ENCODE results near the gene VAV2.

Gene VAV2

DNA sequence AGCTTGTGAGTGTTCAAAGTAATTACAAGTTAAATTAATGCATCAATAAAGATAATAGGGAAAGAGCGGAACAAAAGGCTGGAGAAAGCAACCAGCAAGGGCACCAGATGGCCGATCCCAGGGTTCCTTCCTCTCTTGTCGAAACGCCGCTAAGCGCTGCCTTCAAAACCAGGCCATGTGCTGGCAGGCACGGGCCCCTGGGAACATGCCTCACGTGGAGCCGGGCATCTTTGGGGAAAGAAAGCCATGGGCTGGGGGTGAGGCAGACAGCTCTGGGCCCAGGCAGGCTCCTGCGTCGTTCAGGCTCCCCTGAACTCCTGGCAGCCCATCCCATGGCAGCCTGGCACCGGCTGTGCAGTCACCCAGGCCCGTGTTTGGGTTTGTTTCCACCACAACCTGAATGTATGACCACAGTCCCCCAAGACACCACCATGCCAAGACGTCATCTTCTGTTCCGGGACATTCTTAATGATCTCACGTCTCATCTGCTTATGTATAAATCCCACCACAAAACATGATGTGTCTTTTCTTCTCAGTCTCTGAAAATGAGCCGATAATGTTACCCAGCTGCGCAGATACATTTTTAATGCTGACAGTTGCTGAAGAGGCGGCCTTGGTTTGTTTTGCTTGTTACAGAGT, 143.5 kb downstream of the VAV2 start:
- no peak for DNase-seq

DNA sequence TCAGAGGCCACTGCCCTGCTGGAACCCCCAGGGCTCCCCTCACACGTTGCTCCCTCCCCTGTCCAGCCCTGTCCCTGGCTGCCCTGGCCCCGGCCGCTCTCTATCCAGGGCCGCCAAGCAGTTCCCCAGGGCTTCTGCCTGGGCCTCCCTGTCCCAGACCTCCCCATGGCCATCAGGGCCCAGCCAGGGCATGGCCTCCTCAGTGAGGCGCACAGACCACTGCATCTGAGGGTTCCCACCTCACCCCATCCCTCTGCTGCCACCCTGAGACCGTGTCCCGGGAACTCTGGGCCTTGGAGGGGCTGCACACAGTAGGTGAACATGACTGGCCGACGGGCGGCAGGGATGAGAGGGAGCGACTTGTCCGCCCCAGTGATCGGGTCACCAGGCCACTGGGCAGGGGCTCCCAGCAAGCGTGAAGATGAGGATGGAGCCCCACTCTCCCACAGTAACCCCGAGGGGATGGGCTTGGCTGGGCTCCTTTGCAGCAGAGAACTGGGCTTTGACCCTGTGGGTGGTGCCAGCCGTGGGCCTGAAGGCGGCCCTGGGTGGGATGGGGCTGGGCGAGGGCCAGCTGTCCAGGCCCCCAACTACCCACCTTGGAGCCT, 145.5 kb downstream of the VAV2 start:
- no peak for DNase-seq

DNA sequence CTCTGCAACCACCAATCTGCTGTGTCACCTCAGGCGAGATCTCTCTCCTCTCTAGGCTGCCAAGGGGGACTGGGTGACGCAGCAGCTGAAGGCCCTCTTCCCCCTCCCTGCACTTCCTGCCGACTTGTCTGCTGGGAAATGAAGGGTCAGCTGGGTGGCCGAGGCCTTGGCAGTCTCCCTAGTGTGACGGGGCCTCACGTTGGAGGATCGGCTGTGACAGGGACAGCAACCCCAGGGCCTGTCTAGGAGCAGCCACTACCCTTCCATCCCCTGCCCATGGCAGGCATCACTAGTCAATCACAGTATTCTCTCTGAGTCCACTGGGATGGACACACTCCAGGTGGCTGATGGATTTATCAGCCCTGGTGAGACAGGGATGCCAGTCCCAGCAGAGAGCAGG, 146.7 kb downstream of the VAV2 start:
- peak; percentile 22 for DNase-seq

- no peak for DNase-seq
Measured at GRCh38 chr9:133844881-133845410, 147.2 kb downstream of the VAV2 start.

DNA sequence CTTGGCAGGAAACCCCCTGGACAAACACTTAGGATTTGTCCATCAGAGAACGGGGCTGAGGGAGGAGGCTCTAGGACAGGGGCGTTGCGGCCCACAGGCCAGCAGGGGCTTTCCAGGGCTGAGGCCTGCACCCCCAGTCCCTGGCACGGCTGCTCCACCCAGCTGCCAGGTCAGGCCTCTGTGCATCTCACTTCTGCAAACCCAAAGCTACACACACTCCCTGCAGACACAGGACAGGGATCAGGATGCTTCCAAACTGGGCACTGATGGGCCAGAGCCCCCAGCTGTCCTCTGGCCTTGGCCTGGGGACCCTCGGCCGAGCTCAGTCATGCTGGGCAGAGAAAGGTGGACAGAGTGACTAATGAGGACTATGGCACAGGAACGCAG, 147.7 kb downstream of the VAV2 start:
- DNase-seq = no peak

DNA sequence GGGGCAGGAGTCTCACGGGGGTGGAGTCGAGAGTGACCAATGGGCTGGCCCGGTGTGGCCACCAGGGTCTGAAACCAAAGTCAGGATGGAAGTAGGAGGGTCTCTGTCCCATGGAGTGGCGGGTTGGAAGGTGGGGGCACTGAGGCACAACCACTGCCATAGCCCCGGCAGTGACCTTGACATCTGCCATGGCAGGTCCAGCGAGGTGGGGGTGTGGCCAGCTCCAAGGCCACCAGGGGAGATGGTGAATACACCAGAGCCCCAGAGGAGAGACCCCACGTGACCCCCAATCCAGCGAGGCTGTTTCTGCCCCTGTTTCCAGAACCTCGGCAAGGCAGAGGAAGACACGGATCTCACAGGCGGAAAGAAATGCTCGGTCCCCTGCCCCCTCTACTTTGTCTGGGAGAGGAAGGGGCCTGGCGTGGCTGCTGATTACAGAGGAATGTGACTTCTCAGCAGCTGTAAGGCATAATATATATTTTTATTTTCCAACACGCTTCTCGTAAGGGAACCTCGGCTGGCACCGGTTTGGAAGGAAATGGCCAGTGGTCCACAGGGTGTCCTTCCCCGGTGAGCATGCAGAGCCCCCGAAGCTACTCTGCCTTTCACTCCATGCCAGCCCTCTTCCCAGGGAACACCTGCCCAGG, 148.2 kb downstream of the VAV2 start:
- no peak for DNase-seq

DNA sequence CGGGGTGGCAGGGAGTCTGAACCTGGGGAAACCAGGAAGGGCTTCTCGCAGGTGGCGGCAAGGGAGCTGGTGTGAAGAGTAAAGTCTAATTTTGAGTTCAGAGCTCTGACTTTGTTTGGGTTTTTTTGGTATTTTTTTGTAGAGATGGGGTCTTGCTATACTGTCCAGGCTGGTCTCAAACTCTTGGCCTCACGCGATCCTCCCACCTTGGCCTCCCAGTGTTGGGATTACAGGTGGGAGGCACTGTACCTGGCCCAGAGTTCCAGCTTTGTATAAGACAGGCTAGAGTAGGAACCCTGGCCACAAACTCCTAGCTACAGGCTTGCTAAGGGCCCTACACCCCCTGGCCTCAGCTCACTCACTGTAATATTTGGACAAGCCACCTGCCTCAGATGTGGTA, 148.9 kb downstream of the VAV2 start:
- no peak for DNase-seq

DNA sequence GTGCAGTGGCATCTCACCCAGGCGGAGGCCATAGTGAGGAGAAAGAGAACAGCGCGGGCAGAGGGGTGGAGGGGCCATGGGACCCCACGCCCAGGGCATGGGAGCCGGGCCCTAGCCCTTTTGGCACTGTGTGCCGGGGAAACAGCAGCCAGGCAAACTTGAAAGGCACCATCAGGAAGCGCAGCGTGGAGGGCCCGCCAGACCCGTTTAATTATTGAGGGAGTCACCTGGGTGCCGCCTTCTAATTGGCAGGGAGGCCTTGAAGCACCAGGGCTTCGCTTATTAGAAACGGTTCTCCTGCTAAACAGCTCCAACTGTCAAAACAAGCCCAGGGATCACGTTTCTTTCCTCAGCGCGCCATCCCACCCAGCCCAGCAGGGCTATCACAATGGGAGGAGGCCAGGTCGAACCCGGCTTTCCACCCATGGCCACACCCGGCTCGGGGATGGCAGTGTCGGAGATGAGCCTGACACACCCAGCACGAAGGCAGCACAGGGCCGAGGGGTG, 149.3 kb downstream of the VAV2 start:
- no peak for DNase-seq

- DNase-seq = no peak
Measured at GRCh38 chr9:133842174-133842573, 149.9 kb downstream of the VAV2 start.

DNA sequence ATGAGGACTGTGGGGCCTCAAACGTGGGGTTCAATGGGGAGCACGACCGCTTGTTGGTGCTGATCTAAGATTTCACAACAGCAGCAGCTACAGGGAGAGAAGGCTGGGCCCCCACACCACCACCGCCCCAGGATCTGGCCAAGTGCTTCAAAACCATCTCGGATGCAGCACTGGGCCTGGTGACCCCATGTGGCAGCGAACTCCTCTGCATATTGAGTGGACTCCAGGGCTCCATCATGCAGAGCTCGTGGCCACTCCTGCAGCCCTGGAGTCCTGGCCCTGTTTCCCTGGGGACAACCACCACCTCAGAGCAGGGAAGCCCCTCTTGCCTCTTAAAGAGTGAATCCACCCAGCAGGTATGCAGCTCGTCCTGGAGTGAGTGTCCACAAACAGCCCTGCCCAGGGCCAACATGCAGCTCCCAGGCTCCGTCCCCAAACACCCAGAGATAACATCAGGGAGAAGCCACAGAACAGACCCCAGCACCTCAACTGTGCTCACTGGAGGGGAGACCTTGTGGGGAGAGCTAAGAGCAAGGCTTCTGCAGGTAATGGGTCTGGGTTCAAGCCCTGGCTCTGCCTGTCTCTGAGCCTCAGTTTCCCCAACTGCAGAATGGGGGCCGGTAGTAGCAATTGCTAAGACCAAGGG, 150.8 kb downstream of the VAV2 start:
- DNase-seq = no peak

GRCh38 chr9:133839822-133840329, 152.2 kb downstream of the VAV2 start:
- no peak for DNase-seq

DNA sequence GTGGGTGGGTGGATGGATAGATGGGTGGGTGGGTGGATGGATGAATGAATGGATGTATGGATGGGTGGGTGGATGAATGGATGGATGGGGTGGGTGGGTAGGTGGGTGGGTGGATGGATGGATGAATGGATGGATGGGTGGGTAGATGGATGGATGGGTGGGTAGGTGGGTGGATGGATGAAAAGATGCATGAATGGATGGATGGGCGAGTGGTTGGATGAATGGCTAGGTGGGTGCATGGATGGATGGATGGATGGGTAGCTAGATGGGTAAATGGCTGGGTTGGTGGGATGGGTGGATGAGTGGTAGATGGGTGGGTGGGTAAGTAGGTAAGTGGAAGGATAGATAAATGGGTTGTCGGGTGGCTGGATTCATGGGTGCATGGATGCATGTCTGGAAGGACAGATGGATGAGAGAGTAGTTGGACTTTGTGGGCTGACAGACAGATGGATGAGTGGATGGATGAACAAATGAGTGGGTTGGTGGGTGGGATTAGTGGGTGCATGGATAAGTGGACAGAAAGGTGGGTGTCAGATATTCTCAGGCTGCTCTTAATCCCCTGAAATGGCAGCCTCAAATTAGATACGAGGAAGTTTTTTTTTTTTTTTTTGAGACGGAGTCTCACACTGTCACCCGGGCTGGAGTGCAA, 153.1 kb downstream of the VAV2 start:
- DNase-seq = no peak

DNA sequence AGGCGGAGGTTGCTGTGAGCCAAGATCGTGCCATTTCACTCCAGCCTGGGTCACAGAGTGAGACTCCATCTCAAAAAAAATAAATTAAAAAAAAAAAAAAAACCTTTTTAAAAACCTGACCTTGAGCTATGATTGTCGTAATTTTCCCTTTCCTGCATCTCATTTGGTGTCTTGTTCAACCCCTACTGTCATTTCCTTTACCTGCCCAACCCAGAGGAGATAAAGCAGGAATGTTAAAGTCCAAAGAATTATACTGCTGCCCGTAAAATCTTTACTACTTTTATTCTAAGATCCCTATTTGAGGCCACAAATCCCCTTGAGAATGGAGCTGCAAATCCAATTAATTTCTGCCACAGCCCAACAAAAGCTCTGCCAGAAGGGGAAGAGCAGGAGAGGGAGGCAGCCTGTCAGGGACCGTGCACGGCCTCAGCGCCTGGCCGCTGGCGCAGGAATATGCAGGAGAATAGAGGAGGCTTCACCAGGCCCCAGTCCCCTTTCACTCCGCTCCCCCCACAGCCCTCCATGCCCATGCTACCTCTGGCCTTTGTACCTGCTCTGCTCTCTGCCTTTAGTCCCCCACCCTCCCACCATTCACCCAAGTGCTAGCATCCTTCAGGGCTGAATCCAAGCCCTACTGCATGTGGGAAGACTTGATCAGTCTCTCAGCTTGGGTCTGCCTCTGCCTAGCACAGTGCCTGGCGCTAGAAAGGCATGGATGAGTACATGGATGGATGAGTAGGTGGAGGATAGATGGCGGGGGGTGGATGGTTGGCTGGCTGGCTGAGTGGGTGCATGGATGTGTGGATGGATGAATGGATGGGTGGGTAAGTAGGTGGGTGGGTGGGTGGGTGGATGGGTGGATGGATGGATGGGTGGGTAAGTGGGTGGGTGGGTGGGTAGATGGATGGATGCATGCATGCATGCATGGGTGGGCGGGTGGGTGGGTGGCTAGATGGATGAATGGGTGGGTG, 154.2 kb downstream of the VAV2 start:
- DNase-seq = no peak

- DNase-seq = no peak
Measured at GRCh38 chr9:133836818-133837217, 155.3 kb downstream of the VAV2 start.

GRCh38 chr9:133836001-133836758, 155.9 kb downstream of the VAV2 start:
- DNase-seq = no peak

GRCh38 chr9:133835262-133835901, 156.7 kb downstream of the VAV2 start:
- no peak for DNase-seq

GRCh38 chr9:133834080-133834976, 157.8 kb downstream of the VAV2 start:
- no peak for DNase-seq

DNA sequence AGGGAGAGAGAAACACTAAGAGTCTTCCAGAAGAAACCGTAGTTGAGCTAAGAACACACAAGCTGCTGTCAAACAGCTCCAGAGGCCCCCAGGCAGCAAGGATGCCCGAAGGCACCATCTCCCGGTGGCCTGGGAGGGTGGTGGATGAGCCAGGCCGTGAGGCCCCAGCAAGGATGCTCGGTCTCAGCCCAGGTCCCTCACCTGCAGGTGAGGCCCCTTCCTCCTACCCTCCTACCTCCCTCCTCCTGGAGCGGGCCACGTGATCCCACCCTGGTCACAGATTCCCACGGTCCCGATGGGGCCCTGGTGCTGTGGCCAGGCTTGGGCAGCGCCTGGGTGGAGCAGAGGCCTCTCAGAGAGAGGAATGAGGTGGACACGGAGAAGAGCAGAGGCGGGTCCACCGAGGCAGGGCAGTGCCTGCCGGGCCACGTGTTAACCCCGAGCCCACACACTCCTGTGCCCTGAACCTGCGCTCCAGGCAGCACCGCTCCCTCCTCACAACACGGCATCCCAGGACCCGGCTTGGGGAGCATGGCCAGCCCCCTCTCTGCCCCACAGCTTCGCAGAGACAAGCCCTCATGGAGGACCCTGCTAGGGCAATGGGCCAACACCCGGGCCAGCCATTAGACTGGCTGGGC, 158.6 kb downstream of the VAV2 start:
- no peak for DNase-seq

- no peak for DNase-seq
Measured at GRCh38 chr9:133832877-133833276, 159.2 kb downstream of the VAV2 start.
